D721Med (cell line): ENCODE data around the gene ABCC8.

Experiments used
- DNase-seq: peaks from one replicate; pipeline ENCODE4 v3.0.0; 2011; ENCODE audit warnings: low spot score; ENCODE audit not compliant: insufficient read length
- FAIRE-seq: peaks from 2 replicates; lab custom pipeline; 2011; peaks lifted over from hg19 to GRCh38; lab: Jason Lieb, UNC
- TF ChIP-seq, protein P1 (sequence below): IDR thresholded peaks from 2 replicates; pipeline ENCODE4 v1.5.1; 2012; ENCODE audit warnings: mild to moderate bottlenecking, control low read depth; ENCODE audit not compliant: insufficient read depth; ENCODE audit errors: missing control alignments

Gene ABCC8

GRCh38 chr11:17498058-17498457 is 21.4 kb upstream of the ABCC8 start:
- DNase-seq, result no peak
- no peak for FAIRE-seq
- TF ChIP-seq, protein P1, sequence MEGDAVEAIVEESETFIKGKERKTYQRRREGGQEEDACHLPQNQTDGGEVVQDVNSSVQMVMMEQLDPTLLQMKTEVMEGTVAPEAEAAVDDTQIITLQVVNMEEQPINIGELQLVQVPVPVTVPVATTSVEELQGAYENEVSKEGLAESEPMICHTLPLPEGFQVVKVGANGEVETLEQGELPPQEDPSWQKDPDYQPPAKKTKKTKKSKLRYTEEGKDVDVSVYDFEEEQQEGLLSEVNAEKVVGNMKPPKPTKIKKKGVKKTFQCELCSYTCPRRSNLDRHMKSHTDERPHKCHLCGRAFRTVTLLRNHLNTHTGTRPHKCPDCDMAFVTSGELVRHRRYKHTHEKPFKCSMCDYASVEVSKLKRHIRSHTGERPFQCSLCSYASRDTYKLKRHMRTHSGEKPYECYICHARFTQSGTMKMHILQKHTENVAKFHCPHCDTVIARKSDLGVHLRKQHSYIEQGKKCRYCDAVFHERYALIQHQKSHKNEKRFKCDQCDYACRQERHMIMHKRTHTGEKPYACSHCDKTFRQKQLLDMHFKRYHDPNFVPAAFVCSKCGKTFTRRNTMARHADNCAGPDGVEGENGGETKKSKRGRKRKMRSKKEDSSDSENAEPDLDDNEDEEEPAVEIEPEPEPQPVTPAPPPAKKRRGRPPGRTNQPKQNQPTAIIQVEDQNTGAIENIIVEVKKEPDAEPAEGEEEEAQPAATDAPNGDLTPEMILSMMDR, result no peak

DNA sequence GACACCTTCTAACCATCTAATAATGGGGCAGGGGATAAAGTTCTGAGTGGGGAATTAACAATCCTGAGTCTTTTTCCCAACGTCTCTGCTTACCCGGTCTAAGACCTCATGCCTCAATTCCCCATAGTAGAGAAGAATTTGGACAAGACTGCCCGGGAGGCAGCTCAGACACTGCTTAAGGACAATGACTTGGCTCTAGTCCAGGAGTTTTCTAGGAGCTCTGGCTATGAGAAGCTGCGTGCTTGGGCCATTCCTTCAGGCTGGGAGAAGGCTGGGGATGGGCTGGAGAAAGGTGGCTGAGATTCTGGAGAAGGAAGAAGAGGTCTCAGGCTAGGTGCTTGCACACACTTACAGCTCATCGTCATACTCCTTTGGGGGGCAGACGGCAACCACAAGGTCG is 19.8 kb upstream of the ABCC8 start:
- FAIRE-seq (no peak), DNase-seq (no peak)
- TF ChIP-seq, protein P1, result no peak

DNA sequence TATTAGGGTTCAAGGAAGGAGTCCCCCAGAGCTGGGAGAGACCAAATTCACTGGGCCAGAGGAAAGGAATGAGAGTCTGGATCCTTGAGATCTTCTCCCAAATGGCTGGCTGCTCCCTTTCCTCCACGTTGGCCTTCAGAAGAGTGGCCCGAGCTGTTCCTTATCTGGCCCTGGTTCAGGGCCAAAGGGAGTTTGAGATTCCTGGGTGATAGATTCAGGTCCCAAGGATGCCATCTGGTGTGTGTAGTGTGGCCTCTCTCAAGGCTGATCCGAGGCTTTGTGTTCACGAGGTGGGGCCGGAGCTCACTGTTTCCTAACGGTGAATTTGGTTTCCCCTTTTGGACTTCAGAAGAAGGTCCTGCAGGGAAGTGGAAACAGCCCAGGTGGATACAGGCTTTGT is 17.4 kb upstream of the ABCC8 start:
- DNase-seq, result no peak
- no peak for FAIRE-seq
- TF ChIP-seq, protein P1, result no peak

DNA sequence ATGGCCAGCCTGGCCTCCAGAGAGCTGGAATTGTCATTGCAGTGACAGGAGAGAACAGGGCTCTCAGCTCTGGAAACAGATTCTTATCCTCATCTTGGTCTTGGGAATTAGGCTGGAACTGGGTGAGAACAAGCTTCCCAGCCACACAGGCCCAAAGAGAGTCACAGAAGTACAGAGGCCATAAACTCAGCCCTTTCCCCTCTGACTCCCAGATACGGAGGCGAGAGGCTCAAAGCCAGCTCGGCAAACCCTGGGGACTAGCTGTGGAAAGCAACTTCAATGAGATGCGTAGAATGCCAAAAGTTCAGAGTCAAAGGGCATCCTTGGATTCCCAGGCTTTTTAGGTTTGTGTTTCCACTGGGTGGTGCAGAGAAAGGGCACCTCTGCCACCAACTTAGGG is 14.3 kb upstream of the ABCC8 start:
- no peak for FAIRE-seq
- TF ChIP-seq, protein P1, result no peak
- DNase-seq, result no peak

- DNase-seq (no peak), FAIRE-seq (no peak)
- TF ChIP-seq, protein P1, result no peak
Observed at GRCh38 chr11:17490232-17490631, 13.6 kb upstream of the ABCC8 start.

DNA sequence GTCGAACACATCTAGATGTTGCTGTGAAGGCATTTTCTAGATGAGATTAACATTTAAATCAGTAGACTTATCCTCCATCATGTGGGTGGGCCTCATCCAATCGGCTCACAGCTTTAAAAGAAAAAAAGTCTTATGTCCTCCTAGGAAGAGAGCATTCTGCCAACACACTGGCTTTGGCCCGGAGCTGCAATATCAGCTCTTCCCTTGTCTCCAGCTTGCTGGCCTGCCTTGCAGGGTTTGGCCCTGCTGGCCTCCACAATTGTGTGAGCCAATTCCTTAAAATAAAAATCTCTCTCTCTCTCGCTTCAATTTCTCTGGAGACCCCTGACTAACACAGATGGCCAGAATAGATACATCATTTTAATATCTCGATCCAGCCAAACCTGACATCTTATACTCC is 13.1 kb upstream of the ABCC8 start:
- DNase-seq, result no peak
- no peak for FAIRE-seq
- TF ChIP-seq, protein P1, result no peak

DNA sequence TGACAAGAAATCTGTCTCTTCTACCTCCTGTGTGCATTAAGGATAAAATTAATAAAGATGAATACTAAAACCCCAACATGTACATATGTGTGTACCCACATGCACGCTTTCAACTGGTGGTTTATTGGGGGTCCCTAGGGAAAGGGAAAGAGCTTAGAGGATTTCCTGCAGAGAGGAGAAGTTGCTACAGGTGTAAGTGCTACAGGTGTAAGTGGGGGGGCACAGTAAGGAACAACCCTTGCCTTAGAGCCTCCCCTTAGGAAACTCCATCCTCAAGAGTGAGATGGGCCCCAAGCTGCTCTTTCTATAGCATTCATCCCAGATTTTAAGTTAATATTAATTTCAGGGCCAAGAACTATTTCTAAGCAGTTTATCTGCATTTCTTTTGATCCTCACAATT is 11.9 kb upstream of the ABCC8 start:
- DNase-seq (no peak), FAIRE-seq (no peak)
- TF ChIP-seq, protein P1, result no peak
